Panc1 (cell line): ENCODE data around the gene HNF4A. TPM values are rescaled to one million over a fixed set of nuclear protein-coding genes. Genes with fewer than 3 reads are reported as not detected.

Experiments
- ATAC-seq: fragments of 200-7000 bp; cut with Tn5 transposase; 2 replicates; pipeline ENCODE4 v1.9.1; 2020; ENCODE audit warnings: mild to moderate bottlenecking, moderate library complexity
- BruUV-seq: library from RNA; stranded (reverse); fragments of 400-500 nt; replicated peaks from 2 replicates; lab custom pipeline; 2021; lab: Mats Ljungman, UMichigan
- CTCF ChIA-PET: fragments of 300-600 bp; sonication (Branson Sonifier 250); formaldehyde crosslinking; loops from one replicate; lab custom pipeline; 2022; ENCODE audit warnings: antibody characterized with exemption; lab: Charles Lee
- POLR2A ChIA-PET: fragments of 300-600 bp; sonication (Branson Sonifier 250); formaldehyde crosslinking; loops from one replicate; lab custom pipeline; 2022; ENCODE audit warnings: antibody characterized with exemption; lab: Charles Lee
- DNase-seq: peaks from one replicate; pipeline ENCODE4 v3.0.0-alpha.2; 2010; ENCODE audit warnings: low read depth, low spot score
- H3K27ac ChIP-seq: 2 replicates; pipeline ENCODE4 v1.5.1; 2011; ENCODE audit warnings: mild to moderate bottlenecking, low read length, inconsistent platforms
- H3K27me3 ChIP-seq: fragments of 200-500 bp; sonication (Bioruptor generic); 2 replicates; pipeline ENCODE4 v1.6.0; 2014; ENCODE audit warnings: low read length, inconsistent platforms; ENCODE audit not compliant: control insufficient read depth, insufficient read depth
- H3K36me3 ChIP-seq: fragments of 200-500 bp; sonication (Bioruptor generic); 2 replicates; pipeline ENCODE4 v1.5.1; 2014; ENCODE audit warnings: inconsistent platforms, mild to moderate bottlenecking, low read length, moderate library complexity; ENCODE audit not compliant: control insufficient read depth, insufficient read depth
- H3K4me1 ChIP-seq: 2 replicates; pipeline ENCODE4 v1.5.1; 2011; ENCODE audit warnings: inconsistent platforms, mild to moderate bottlenecking, low read length, moderate library complexity; ENCODE audit not compliant: control insufficient read depth, insufficient read depth
- H3K4me3 ChIP-seq, 2 experiments: 2 replicates each; pipeline ENCODE4 v1.5.1; 2011 to 2012; ENCODE audit warnings: low read depth in 2 of 2, low read length in 2 of 2, mild to moderate bottlenecking in 2 of 2, inconsistent platforms in 1 of 2, moderate library complexity in 1 of 2
- H3K9me3 ChIP-seq: fragments of 200-500 bp; sonication (Bioruptor generic); 2 replicates; pipeline ENCODE4 v1.5.1; 2014; ENCODE audit warnings: low read depth, mild to moderate bottlenecking, inconsistent platforms, low read length, moderate library complexity; ENCODE audit not compliant: control insufficient read depth, insufficient read depth
- CTCF ChIP-seq: fragments of 450-650 bp; IDR thresholded peaks from 2 replicates; pipeline ENCODE4 v1.5.1; 2017; ENCODE audit warnings: mild to moderate bottlenecking
- POLR2AphosphoS5 ChIP-seq: IDR thresholded peaks from 2 replicates; pipeline ENCODE4 v1.6.1; 2012; ENCODE audit warnings: mild to moderate bottlenecking, low read depth, low read length, moderate library complexity
- REST ChIP-seq, 2 experiments: IDR thresholded peaks; 2 replicates each; pipeline ENCODE4 v1.6.1; 2011 to 2012; ENCODE audit warnings: low read depth in 2 of 2, control low read depth in 1 of 2, low read length in 1 of 2, mild to moderate bottlenecking in 1 of 2, moderate library complexity in 1 of 2; ENCODE audit not compliant: insufficient read depth in 1 of 2
- SIN3A ChIP-seq: IDR thresholded peaks from 2 replicates; pipeline ENCODE4 v1.6.1; 2012; ENCODE audit warnings: low read depth, mild to moderate bottlenecking, low read length, moderate library complexity, borderline replicate concordance; ENCODE audit not compliant: insufficient read depth
- TCF7L2 ChIP-seq: IDR thresholded peaks from 2 replicates; pipeline ENCODE4 v1.6.1; 2011; ENCODE audit warnings: mild to moderate bottlenecking, low read depth, low read length, inconsistent platforms
- in situ Hi-C: cut with HindIII; loops from 2 replicates; pipeline ENCODE4 v1.10.0; 2016; ENCODE audit warnings: low sequenced_read_pairs, low pct_unique_long_range_greater_than_20kb
- intact Hi-C: fragments of 100-400 bp; cut with micrococcal nuclease; formaldehyde crosslinking; loops from one replicate; pipeline ENCODE4 v1.10.0; 2022; ENCODE audit not compliant: unreplicated experiment
- total RNA-seq: library from RNA; stranded (reverse); gene quantifications from one replicate; pipeline ENCODE4 v1.2.1, GENCODE V29; 2021; ENCODE audit not compliant: unreplicated experiment

Gene HNF4A
- total RNA-seq, 1 experiment from 2014 or later: 0.28 TPM

- Histone ChIP-seq H3K4me3 (no peak overlapping the region), H3K36me3 (no peaks in the 10 kb centered on the region), H3K27me3 (no peaks in the 10 kb centered on the region), H3K4me1 (no peaks in the 10 kb centered on the region), H3K9me3 (no peaks in the 10 kb centered on the region), H3K27ac (no peak overlapping the region)
- ChIA-PET POLR2A (interaction anchor here (0.7 kb wide), 1 partner anchor 108 kb away, joined by 6 read pairs; no protein-coding TSS in a partner anchor), CTCF (interaction anchor here (0.7 to 1.2 kb wide), 2 partner anchors 245 to 247 kb away, joined by 3 to 5 read pairs; no protein-coding TSS in a partner anchor)
- BruUV-seq: no TSS peak
- in situ Hi-C loops (loop anchor here (10.0 kb wide), 1 partner anchor 77 kb away; no protein-coding TSS in a partner anchor), intact Hi-C loops (loop anchor here (10.0 kb wide), 1 partner anchor 147 kb away; the partner anchor contains the start of gene FITM2)
- DNase-seq: no peak
- TF ChIP-seq TCF7L2 (no peak), REST (IDR thresholded peaks at IDR 0.05; ENCODE audit: insufficient read depth in 1 of 2, low read depth in 2 of 2, low read length in 1 of 2) (no peak), CTCF (no peak), POLR2AphosphoS5 (no peak), SIN3A (no peak)
- ATAC-seq: no peak
Observed at GRCh38 chr20:44461803-44462174, 106.3 kb downstream of the HNF4A start.

- no peak overlapping the region for H3K4me3 ChIP-seq
- no peaks in the 10 kb centered on the region for H3K4me1 ChIP-seq
- in situ Hi-C loops (loop anchor here (10.0 kb wide), 1 partner anchor 79 kb away; no protein-coding TSS in a partner anchor), intact Hi-C loops (loop anchor here (10.0 kb wide), 1 partner anchor 149 kb away; the partner anchor contains the start of gene FITM2)
- TF ChIP-seq SIN3A (no peak), POLR2AphosphoS5 (no peak), REST (IDR thresholded peaks at IDR 0.05; ENCODE audit: insufficient read depth in 1 of 2, low read depth in 2 of 2, low read length in 1 of 2) (no peak), TCF7L2 (no peak), CTCF (no peak)
- BruUV-seq: no TSS peak
- no peaks in the 10 kb centered on the region for H3K27me3 ChIP-seq
- H3K36me3 ChIP-seq: no peaks in the 10 kb centered on the region
- DNase-seq (no peak), ATAC-seq (no peak)
- H3K9me3 ChIP-seq: no peaks in the 10 kb centered on the region
- ChIA-PET CTCF (no interaction called here), POLR2A (no interaction called here)
- no peak overlapping the region for H3K27ac ChIP-seq
Observed at GRCh38 chr20:44463466-44463865, 108.0 kb downstream of the HNF4A start.
